GM21360 (cell line): ENCODE measurements around the gene MTO1.
"Not testable (repeated sequence)": the region's sequence is repeated elsewhere in the genome, so short reads cannot be mapped to it uniquely, and the experiment has no call there.

Experiments used
- ATAC-seq: cut with Tn5 transposase; IDR thresholded peaks from one replicate; pipeline ENCODE4 v1.9.1; 2021; ENCODE audit warnings: mild to moderate bottlenecking, moderate library complexity; ENCODE audit not compliant: unreplicated experiment

MTO1 gene

DNA sequence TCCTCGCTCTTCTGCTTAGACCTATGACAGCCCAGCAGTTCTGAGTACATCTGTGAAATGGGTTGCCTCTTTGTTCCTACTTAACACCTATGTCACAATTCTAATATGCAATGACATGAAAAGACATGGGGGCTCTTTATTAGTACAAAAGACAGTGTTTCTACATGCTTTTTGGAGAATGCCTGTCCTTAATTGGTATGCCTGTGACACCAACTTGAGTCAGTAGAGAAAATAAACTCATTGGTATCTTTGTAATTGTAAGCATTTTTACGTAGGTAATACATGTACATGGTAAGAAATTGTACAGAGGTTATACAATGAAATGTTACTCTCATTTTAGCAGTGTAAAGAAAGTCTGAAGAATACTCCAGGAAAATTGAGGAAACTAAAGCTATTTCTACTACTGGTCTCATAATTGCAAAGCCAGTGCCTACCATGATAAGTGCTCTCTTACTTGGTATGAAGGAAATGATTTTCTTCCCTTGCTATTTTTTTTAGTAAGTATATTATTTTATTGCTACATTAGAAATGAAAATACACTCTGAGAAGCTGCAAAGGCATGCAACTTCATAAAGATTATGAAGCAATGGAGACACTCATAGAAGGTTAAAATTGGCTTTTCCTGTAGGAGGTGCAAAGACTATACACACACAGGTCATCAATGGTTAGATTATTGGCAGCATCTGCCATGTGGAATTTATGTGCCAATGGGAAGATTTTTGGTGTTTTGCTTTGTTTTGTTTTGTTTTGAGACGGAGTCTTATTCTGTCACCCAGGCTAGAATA, 64.2 kb downstream of the MTO1 start:
- no peak for ATAC-seq

DNA sequence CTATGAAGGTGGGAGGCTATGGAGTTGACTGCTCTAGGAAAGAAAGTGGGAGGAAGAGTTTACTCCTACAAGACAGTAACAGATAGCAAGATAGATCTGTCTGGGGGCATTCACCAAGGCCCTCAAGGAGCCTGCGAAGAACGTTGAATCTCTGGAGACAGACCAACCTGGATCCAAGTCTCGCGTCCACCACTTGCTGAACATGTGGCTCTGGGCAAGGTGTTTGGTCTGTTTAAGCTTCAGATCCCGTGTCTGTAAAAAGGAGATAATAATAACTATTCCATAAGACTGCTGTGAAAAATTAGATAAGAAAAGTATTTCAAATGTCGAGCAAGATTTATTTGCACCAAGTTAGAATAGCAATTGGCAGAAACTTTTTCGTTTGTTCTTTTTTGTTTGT, 67.4 kb downstream of the MTO1 start:
- ATAC-seq, result no peak

DNA sequence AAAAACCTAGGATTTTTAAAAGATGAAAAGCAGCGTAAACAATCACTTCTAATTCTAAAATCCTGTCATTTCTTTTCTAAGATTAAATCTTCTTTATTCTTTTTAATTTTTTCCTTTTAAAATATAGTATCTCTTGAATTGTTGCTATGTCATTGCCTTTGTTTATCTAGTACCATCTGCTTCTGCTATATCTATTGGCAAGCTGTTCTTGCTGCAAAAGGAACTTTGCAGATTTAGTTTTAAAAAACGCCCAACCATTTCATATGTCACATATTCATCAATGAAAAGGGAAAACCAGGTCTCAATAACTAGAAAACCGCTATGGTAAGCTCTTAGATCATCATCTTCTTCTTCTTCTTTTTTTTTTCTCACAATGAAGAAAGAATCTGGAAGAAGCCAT, 70.8 kb downstream of the MTO1 start:
- no peak for ATAC-seq

DNA sequence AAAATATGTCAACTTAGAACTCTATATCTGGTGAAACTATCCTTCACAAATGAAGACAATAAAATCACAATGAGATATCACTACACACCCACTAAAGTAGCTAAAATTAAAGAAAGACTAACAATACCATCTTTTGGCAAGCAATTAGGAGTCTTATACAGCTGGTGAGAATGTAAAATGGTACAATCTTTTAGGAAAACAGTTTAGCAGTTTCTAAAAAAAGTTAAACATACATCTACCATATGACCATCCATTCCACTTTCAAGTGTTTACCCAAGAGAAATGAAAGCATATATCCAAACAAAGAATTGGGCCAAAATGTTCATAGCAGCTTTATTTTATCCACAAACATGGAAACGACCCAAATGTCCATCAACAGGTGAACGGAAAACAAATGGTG, 73.1 kb downstream of the MTO1 start:
- no peak for ATAC-seq

DNA sequence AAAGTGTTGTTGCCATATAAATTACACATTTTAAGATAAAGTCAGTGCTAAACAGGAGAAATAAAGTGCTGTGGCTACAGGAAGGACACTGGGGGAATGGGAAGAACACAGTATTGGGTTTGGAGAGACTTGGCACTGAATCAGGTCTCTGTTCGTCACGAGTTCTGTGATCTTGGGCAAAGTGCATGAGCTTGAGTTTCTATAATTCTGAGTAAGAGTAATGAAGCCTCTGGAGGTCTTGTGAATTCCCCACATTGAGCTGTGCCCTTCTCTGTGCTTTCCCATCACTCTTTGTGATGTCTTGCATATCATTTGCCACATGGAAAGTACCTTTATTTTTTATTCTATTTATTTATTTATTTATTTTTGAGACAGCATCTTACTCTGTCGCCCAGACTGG, 76.1 kb downstream of the MTO1 start:
- ATAC-seq, result no peak

DNA sequence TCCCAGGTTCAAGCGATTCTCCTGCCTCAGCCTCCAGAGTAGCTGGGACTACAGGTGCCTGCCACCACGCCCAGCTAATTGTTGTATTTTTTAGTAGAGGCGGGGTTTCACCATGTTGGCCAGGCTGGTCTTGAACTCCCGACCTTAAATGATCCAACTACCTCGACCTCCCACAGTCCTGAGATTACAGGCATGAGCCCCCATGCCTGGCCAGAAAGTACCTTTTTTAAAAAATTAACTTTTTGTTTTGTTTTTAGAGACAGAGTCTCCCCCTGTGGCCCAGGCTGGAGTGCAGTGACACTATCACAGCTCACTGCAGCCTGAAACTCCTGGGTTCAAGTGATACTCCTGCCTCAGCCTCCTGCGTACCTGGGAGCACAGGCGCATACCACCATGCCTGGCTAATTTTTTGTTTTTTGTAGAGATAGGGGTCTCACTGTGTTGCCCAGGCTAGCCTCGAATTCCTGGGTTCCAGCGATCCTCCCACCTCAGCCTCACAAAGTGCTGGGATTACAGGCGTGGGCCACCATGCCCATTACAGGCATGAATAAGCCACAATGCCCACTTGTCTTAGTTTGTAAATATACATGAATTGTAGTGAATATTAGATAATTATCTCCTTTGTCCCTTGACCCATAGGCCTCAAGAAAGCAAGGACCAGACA, 76.7 kb downstream of the MTO1 start:
- ATAC-seq, result no peak

DNA sequence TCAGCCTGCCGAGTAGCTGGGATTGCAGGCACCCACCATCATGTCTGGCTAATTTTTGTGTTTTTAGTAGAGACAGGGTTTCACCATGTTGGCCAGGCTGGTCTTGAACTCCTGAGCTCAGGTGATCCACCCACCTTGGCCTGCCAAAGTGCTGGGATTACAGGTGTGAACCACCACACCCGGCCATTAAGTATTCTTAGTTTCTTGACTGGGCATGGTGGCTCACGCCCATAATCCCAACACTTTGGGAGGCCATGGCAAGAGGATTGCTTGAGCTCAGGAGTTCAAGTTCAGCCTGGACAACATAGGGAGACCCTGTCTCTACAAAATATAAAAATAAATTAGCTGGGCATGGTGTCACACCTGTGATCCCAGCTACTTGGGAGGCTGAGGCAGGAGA, 80.9 kb downstream of the MTO1 start:
- not testable (repeated sequence) for ATAC-seq

DNA sequence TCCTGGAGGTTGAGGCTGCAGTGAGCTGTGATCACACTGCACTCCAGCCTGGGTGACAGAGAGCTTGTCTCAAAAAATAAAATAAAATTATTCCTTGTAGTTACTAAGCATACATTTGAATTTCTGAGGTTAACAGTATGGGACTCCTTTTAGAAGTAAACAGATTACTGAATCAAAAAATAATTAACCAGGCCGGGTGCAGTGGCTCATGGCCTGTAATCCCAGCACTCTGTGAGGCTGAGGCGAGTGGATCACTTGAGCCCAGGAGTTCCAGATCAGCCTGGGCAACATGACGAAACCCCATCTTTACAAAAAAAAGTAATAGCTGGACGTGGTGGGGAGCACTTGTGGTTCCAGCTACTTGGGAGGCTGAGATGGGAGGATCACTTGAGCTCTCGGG, 81.4 kb downstream of the MTO1 start:
- ATAC-seq, result no peak

DNA sequence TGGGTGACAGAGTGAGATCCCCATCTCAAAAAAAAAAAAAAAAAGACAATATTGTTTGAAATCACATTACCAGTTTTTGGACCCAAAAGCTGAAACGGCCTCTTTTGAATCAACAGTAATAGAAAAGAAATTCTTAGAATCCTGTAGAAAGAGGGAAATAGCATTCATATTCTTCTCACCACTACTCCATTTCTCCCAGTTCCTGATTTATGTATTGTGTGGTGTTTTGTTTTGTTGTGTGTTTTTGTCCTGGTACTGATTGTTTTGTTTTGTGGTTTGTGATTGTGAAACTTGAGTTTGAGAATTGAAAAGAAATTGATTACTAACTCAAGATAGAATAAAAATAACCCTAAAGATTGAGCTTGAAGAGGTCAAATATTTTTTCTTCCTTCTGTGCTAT, 85.5 kb downstream of the MTO1 start:
- ATAC-seq, result no peak

DNA sequence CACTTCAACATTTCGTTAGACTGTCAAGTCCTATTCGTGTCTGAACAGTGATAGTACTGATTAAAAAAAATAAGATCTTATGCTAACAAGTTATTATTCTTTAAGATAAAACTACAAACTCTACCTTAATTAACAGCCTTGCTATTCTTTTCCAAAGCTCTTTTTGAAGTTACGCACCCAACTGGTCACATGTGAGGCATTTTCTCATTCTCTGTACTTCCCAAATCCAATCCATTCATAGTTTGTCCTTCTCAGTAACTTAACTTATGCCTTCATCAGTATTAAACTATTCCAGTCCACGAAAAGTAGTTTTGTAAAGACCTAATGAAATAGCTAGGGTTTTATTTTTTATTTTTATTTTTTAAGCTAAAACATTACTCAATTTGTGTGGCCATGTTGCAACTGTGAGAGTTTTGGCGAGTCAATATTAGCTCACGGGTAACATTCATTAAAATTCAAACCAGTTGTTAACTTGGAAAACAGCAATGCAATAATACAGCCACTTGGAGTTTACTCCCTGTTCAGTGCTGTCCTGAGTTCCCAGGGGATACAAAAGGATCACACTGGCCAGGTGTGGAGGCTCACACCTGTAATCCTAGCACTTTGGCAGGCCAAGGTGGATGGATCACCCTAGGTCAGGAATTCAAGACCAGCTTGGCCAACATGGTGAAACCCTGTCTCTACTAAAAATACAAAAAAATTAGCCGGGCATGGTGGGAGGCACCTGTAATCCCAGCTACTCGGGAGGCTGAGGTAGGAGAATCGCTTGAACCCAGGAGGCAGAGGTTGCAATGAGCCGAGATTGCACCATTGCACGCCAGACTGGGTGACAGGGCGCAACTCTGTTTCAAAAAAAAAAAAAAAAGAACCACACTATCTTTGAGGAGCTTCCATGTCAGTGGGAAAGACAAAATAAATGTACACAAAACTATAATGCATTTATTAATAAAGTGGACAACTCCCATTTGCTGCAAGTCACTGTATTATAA, 87.2 kb downstream of the MTO1 start:
- ATAC-seq, result no peak

DNA sequence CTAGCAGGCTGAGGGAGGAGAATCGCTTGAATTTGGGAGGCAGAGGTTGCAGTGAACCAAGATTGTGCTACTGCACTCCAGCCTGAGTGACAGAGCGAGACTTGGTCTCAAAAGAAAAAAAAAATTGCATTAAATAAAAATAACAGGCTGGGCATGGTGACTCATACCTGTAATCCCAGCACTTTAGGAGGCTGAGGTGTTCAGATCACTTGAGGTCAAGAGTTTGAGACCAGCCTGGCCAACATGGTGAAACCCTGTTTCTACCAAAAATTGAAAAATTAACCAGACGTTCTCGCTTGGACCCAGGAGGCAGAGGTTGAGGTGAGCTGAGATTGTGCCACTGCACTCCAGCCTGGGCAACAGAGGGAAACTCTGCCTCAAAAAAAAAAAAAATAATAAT, 89.6 kb downstream of the MTO1 start:
- ATAC-seq, result not testable (repeated sequence)

DNA sequence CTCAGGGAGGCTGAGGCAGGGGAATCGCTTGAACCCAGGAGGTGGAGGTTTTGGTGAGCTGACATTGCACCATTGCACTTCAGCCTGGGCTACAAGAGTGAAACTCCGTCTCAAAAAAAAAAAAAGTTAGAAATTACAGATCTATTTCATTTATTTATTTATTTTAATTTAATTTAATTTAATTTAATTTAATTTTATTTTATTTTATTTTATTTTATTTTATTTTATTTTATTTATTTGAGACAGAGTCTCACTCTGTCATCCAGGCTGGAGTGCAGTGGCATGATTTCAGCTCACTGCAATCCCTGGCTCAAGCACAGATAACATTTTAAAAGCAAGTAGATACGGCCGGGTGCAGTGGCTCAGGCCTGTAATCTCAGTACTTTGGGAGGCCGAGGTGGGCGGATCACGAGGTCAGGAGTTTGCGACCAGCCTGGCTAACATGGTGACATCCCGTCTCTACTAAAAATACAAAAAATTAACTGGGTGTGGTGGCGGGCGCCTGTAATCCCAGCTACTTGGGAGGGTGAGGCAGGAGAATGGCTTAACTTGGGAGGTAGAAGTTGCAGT, 93.9 kb downstream of the MTO1 start:
- not testable (repeated sequence) for ATAC-seq

DNA sequence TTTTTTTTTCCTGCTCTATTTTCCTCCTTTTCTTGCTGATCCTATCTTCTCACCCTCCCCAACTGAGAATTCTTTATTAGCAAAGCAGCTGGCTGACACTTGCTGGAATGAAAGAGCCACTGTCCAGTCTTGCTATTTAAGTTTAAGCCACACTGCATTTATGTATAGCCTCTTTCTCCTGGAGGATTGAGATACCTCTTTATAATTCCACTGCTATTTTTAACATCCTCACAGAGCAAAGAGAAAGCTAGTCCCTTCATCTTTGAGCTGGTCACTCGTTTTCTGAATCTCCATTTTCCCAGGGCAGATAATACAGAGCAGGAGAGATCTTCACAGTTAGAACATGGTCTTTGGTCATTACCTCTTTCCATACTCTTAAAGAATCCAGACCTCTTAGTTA, 95.3 kb downstream of the MTO1 start:
- no peak for ATAC-seq
